Muscle layer of duodenum (tissue), 2 donors: ENCODE measurements around the gene GRAMD2A.

Experiments used
- H3K27ac ChIP-seq: one replicate; pipeline ENCODE4 v1.7.0; 2013; ENCODE audit warnings: mild to moderate bottlenecking, low read length
- H3K27me3 ChIP-seq: one replicate; pipeline ENCODE4 v1.7.0; 2013; ENCODE audit warnings: low read depth, mild to moderate bottlenecking, control low read depth, low read length
- H3K36me3 ChIP-seq, 2 donors: one replicate each; pipeline ENCODE4 v1.7.0; 2013; ENCODE audit warnings: low read length in 2 of 2, control low read depth in 1 of 2, mild to moderate bottlenecking in 1 of 2; ENCODE audit not compliant: insufficient read depth in 2 of 2, control insufficient read depth in 1 of 2
- H3K4me1 ChIP-seq, 2 donors: one replicate each; pipeline ENCODE4 v1.7.0; 2013; ENCODE audit warnings: low read length in 2 of 2, mild to moderate bottlenecking in 2 of 2, control low read depth in 1 of 2, moderate library complexity in 1 of 2; ENCODE audit not compliant: insufficient read depth in 2 of 2, control insufficient read depth in 1 of 2
- H3K4me3 ChIP-seq, 2 donors: one replicate each; pipeline ENCODE4 v1.7.0; 2013; ENCODE audit warnings: low read length in 2 of 2, low read depth in 1 of 2, mild to moderate bottlenecking in 1 of 2
- H3K9me3 ChIP-seq, 2 donors: one replicate each; pipeline ENCODE4 v1.7.0; 2013; ENCODE audit warnings: low read length in 2 of 2, control low read depth in 1 of 2, mild to moderate bottlenecking in 1 of 2; ENCODE audit not compliant: control insufficient read depth in 1 of 2
- donor health status: healthy.

Gene GRAMD2A

DNA sequence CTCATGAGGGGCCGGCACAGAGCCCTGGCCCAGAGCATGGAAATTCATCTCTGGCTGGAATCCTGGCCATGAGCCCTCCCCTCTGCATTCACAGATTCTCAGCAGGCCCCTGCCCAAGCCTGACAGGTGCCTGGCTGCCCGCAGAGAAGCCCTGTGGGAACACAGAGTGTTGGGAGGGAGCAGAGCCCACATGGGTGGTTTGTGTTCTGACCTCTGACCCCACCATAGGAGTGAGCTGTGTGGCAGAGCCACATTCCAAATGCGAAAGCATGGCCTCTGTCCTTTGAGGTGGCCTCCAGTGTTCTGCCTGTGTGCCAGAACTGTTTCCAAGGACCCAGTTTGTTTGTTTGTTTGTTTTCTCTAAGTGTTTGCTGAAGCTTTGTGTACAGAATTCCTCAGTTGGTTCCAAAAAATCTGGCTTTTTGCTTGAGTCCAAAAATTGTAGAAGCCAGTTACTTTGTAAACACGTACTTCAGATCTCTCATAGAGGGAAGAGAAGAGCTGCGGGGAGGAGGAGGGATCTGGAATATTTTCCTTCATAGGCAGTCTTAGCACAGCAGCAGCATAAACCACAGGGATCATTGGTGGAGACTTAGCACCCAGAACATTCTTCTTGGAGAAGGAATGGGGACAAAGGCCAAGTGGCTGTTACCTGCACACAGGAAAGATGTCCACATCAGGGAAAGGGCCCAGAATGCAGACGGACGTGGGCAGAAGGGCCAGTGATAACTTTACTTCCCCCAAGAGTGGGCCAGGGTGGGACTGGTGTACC lies 36.0 kb downstream of the GRAMD2A start:
- no peak overlapping the region for H3K4me3 ChIP-seq
- H3K36me3 ChIP-seq: no peaks in the 10 kb centered on the region
- H3K27me3 ChIP-seq: no peaks in the 10 kb centered on the region
- H3K4me1 ChIP-seq: peaks cover 0 to 6% of the 10 kb centered on the region in 2 donors
- no peak overlapping the region for H3K27ac ChIP-seq
- no peaks in the 10 kb centered on the region for H3K9me3 ChIP-seq

DNA sequence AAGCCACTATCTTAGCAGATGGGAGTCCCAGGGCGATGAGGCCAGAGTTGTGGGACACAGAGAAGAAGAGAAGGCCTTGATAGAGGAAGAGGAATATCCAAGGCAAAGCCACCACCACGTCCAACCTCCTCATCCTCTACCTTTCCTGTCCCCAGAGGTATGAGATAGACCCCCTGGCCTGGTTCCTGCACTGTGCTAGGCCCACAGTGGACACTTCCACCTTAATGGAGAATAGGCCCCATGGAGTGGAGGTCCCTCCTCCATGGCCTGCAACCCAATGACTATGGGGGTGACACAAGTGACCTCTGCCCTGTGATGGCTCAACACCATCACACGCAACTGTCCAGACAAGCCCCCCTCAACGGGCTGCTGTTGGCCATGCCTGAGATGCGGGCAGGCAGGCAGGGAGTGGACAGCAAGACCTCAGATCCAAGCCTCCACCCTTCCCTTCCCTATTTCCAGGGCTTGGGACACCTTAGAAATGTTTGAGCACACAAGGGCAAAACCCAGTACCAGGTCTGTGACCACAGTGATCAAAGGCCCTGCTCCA lies 36.8 kb downstream of the GRAMD2A start:
- no peaks in the 10 kb centered on the region for H3K36me3 ChIP-seq
- no peak overlapping the region for H3K4me3 ChIP-seq
- H3K9me3 ChIP-seq: no peaks in the 10 kb centered on the region
- peaks cover 0 to 6% of the 10 kb centered on the region in 2 donors for H3K4me1 ChIP-seq
- no peaks in the 10 kb centered on the region for H3K27me3 ChIP-seq
- no peak overlapping the region for H3K27ac ChIP-seq

GRCh38 chr15:72156928-72157327 lies 40.7 kb downstream of the GRAMD2A start:
- no peaks in the 10 kb centered on the region for H3K9me3 ChIP-seq
- no peak overlapping the region for H3K4me3 ChIP-seq
- no peaks in the 10 kb centered on the region for H3K36me3 ChIP-seq
- peaks cover 14 to 15% of the 10 kb centered on the region in 2 donors for H3K4me1 ChIP-seq
- no peak overlapping the region for H3K27ac ChIP-seq
- H3K27me3 ChIP-seq: no peaks in the 10 kb centered on the region

GRCh38 chr15:72155635-72156616 lies 41.7 kb downstream of the GRAMD2A start:
- peak overlapping the region; percentile 67 to 84 for H3K4me3 ChIP-seq
- peaks cover 9 to 14% of the 10 kb centered on the region in 2 donors for H3K4me1 ChIP-seq
- H3K27ac ChIP-seq: peak overlapping the region; percentile 70
- H3K36me3 ChIP-seq: no peaks in the 10 kb centered on the region
- H3K27me3 ChIP-seq: no peaks in the 10 kb centered on the region
- H3K9me3 ChIP-seq: no peaks in the 10 kb centered on the region

- Histone ChIP-seq H3K4me3 (peak overlapping the region; percentile 67 to 84), H3K9me3 (no peaks in the 10 kb centered on the region), H3K4me1 (peaks cover 9 to 14% of the 10 kb centered on the region in 2 donors), H3K27me3 (no peaks in the 10 kb centered on the region), H3K27ac (peak overlapping the region; percentile 70), H3K36me3 (no peaks in the 10 kb centered on the region)
Measured at GRCh38 chr15:72155003-72155621, 42.5 kb downstream of the GRAMD2A start.

- no peak overlapping the region for H3K4me3 ChIP-seq
- H3K36me3 ChIP-seq: no peaks in the 10 kb centered on the region
- H3K27me3 ChIP-seq: no peaks in the 10 kb centered on the region
- H3K9me3 ChIP-seq: no peaks in the 10 kb centered on the region
- no peak overlapping the region for H3K27ac ChIP-seq
- peaks cover 9 to 14% of the 10 kb centered on the region in 2 donors for H3K4me1 ChIP-seq
Measured at GRCh38 chr15:72154316-72154715, 43.3 kb downstream of the GRAMD2A start.

DNA sequence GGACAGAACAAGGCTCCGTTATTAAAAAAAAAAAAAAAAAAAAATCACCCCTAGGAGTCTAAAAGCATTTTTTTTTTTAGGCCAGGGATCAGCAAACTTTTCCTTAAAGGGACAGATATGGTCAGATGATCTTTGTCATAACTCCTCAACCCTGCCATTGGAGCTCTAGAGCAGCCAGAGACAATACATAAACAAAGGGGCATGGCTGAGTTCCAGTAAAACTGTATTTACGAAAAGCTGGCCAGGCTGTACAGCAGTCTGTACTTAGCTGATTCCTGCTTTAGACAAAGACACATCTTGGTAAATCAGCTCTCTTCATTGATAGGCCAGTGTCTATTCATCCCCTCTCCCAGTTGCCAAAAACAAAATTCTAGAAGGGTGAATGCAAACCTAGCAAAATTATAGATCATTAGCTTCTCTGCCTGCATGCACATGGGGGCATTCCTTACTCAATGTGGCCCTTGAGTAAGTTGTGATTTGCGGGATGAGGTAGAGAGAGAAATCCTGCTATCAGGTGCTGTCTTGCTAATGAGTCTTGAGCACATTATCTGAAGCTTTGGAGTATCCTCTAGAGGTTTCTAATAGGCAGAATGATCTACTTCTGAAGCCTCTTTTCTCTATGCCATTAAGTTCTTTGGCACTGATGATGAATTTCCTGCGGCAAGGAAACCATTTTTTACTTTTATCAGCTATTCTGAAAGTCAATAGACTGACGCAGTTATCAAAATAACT lies 44.2 kb downstream of the GRAMD2A start:
- H3K27ac ChIP-seq: no peak overlapping the region
- H3K27me3 ChIP-seq: no peaks in the 10 kb centered on the region
- H3K4me1 ChIP-seq: peaks cover 9 to 14% of the 10 kb centered on the region in 2 donors

DNA sequence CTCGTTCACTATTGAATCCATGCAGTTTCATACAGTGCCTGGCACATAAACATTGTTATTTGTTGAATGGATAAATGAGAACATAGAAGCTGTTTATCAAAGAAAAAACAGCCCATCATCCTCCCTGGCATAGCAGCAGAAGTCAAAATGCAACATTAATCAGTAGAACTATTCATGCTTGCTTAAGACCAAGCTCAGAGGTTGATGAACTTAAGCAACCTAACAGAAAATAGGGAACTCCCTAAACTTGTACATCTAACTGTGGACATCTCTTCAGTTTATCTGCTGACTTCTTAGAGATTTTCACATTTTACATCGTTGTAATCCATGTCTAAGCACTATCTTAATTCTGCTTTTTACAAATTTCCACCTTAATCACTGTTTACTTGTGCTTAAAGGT lies 50.2 kb downstream of the GRAMD2A start:
- no peak overlapping the region for H3K27ac ChIP-seq
- H3K27me3 ChIP-seq: no peaks in the 10 kb centered on the region
- no peak overlapping the region for H3K4me3 ChIP-seq
- H3K4me1 ChIP-seq: no peaks in the 10 kb centered on the region
- H3K36me3 ChIP-seq: no peaks in the 10 kb centered on the region
- no peaks in the 10 kb centered on the region for H3K9me3 ChIP-seq

More for the DNA sequence above, 44.2 kb downstream of the GRAMD2A start:
- H3K36me3 ChIP-seq: no peaks in the 10 kb centered on the region
- no peak overlapping the region for H3K4me3 ChIP-seq
- no peaks in the 10 kb centered on the region for H3K9me3 ChIP-seq

- H3K4me1 ChIP-seq: no peaks in the 10 kb centered on the region
- H3K27ac ChIP-seq: no peak overlapping the region
- H3K36me3 ChIP-seq: no peaks in the 10 kb centered on the region
- H3K27me3 ChIP-seq: no peaks in the 10 kb centered on the region
- no peaks in the 10 kb centered on the region for H3K9me3 ChIP-seq
- no peak overlapping the region for H3K4me3 ChIP-seq
Measured at GRCh38 chr15:72146934-72147333, 50.7 kb downstream of the GRAMD2A start.

- no peak overlapping the region for H3K27ac ChIP-seq
- H3K27me3 ChIP-seq: no peaks in the 10 kb centered on the region
- no peak overlapping the region for H3K4me3 ChIP-seq
- no peaks in the 10 kb centered on the region for H3K36me3 ChIP-seq
- no peaks in the 10 kb centered on the region for H3K9me3 ChIP-seq
- H3K4me1 ChIP-seq: no peaks in the 10 kb centered on the region
Measured at GRCh38 chr15:72146221-72146620, 51.4 kb downstream of the GRAMD2A start.
